Tibial nerve (tissue), 4 donors: ENCODE results near the gene PANK3. TPM values are rescaled to one million over a fixed set of nuclear protein-coding genes. Genes with fewer than 3 reads are reported as not detected.
"Not testable (repeated sequence)": the region's sequence is repeated elsewhere in the genome, so short reads cannot be mapped to it uniquely, and the experiment has no call there.

ENCODE experiments used
- DNase-seq, 2 donors: peaks; one replicate each; pipeline ENCODE4 v3.0.0-alpha.2; 2019; ENCODE audit warnings: low spot score in 2 of 2
- H3K27ac ChIP-seq, 4 donors: fragments of 200-600 bp; sonication (generic) in 3 of 4; one replicate each; pipeline ENCODE4 v1.5.1; 2017 to 2019; ENCODE audit warnings: mild to moderate bottlenecking in 1 of 4
- H3K27me3 ChIP-seq, 2 donors: fragments of 200-600 bp; sonication (generic) in 1 of 2; one replicate each; pipeline versions ENCODE4 v1.5.1 to v1.6.0; 2017 to 2019
- H3K36me3 ChIP-seq, 3 donors: fragments of 200-600 bp; sonication (generic); one replicate each; pipeline ENCODE4 v1.5.1; 2018 to 2019
- H3K4me1 ChIP-seq, 4 donors: fragments of 200-600 bp; sonication (generic) in 3 of 4; one replicate each; pipeline ENCODE4 v1.5.1; 2017 to 2019
- H3K4me3 ChIP-seq, 4 donors: fragments of 200-600 bp; sonication (generic) in 3 of 4; one replicate each; pipeline ENCODE4 v1.5.1; 2017 to 2019; ENCODE audit warnings: mild to moderate bottlenecking in 1 of 4, moderate library complexity in 1 of 4
- H3K9me3 ChIP-seq, 4 donors: fragments of 200-600 bp; sonication (generic) in 3 of 4; one replicate each; pipeline ENCODE4 v1.5.1; 2017 to 2019
- EP300 ChIP-seq, 2 donors: sonication (generic); formaldehyde crosslinking; IDR thresholded peaks; one replicate each; pipeline ENCODE4 v1.6.1; 2017; ENCODE audit warnings: antibody characterized with exemption in 2 of 2, mild to moderate bottlenecking in 1 of 2
- POLR2A ChIP-seq, 2 donors: fragments of 450-650 bp; IDR thresholded peaks; one replicate each; pipeline ENCODE4 v1.6.1; 2017; ENCODE audit warnings: antibody characterized with exemption in 2 of 2, mild to moderate bottlenecking in 2 of 2, moderate library complexity in 2 of 2
- WGBS, 2 donors: methylation state at CpG; one replicate each; pipeline ENCODE4 v1.1.5; 2018; 5-methylcytosine and 5-hydroxymethylcytosine counted together
- total RNA-seq, 4 donors: library from RNA; depleted of rRNA; stranded (reverse); fragments of >200 nt; gene quantifications; one replicate each; pipeline ENCODE4 v1.1.0, GENCODE V29; 2016
- TF ChIP-seq, protein P1 (sequence below), 5 experiments: fragments of 200-600 bp in 3 of 5; fragments of 450-650 bp in 2 of 5; sonication (generic) in 3 of 5; IDR thresholded peaks; one replicate each; pipeline ENCODE4 v1.5.1; 2016 to 2019; ENCODE audit warnings: antibody characterized with exemption in 5 of 5, mild to moderate bottlenecking in 3 of 5, moderate library complexity in 2 of 5

Gene PANK3
- total RNA-seq, 4 donors from 2014 or later = 26.9 to 46.3 (median 31.6) TPM

GRCh38 chr5:168598639-168599038, 19.5 kb upstream of the PANK3 start:
- no peak for TF ChIP-seq EP300 (IDR thresholded peaks at IDR 0.05)
- no peak for TF ChIP-seq POLR2A (IDR thresholded peaks at IDR 0.05)
- TF ChIP-seq, protein P1, sequence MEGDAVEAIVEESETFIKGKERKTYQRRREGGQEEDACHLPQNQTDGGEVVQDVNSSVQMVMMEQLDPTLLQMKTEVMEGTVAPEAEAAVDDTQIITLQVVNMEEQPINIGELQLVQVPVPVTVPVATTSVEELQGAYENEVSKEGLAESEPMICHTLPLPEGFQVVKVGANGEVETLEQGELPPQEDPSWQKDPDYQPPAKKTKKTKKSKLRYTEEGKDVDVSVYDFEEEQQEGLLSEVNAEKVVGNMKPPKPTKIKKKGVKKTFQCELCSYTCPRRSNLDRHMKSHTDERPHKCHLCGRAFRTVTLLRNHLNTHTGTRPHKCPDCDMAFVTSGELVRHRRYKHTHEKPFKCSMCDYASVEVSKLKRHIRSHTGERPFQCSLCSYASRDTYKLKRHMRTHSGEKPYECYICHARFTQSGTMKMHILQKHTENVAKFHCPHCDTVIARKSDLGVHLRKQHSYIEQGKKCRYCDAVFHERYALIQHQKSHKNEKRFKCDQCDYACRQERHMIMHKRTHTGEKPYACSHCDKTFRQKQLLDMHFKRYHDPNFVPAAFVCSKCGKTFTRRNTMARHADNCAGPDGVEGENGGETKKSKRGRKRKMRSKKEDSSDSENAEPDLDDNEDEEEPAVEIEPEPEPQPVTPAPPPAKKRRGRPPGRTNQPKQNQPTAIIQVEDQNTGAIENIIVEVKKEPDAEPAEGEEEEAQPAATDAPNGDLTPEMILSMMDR (IDR thresholded peaks at IDR 0.05) = no peak
- Histone ChIP-seq H3K9me3 (no peaks in the 10 kb centered on the region), H3K4me3 (no peak overlapping the region), H3K27me3 (no peaks in the 10 kb centered on the region), H3K4me1 (no peaks in the 10 kb centered on the region), H3K36me3 (no peaks in the 10 kb centered on the region), H3K27ac (no peak overlapping the region)
- DNase-seq = no peak
- WGBS, 2 donors = 85 to 89% methylated on average over 3 of the region's 3 CpGs

DNA sequence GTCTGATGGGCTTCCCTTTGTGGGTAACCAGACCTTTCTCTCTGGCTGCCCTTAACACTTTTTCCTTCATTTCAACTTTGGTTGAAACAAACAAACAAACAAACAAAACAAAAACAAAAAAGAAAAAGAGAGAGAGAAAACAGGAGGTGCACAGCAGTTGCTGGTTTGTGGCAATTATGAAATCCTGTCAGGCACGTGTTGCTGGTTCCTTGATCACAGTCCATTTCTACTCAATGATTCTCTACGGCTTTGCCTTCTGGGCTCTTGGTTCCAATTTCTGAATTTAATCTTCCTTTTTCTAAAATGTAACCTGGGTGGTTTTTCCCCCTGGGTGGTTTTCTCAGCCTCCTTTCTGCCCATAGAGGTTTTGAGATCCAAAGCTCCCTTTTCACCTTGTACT, 17.8 kb upstream of the PANK3 start:
- Histone ChIP-seq H3K4me1 (no peaks in the 10 kb centered on the region), H3K9me3 (no peaks in the 10 kb centered on the region), H3K27ac (no peak overlapping the region), H3K27me3 (no peaks in the 10 kb centered on the region), H3K36me3 (no peaks in the 10 kb centered on the region), H3K4me3 (no peak overlapping the region)
- DNase-seq = no peak
- TF ChIP-seq, protein P1 (IDR thresholded peaks at IDR 0.05) = no peak
- TF ChIP-seq EP300 (IDR thresholded peaks at IDR 0.05) (no peak), POLR2A (IDR thresholded peaks at IDR 0.05) (no peak)
- WGBS, 2 donors = 70 to 77% methylated on average over 2 of the region's 2 CpGs

DNA sequence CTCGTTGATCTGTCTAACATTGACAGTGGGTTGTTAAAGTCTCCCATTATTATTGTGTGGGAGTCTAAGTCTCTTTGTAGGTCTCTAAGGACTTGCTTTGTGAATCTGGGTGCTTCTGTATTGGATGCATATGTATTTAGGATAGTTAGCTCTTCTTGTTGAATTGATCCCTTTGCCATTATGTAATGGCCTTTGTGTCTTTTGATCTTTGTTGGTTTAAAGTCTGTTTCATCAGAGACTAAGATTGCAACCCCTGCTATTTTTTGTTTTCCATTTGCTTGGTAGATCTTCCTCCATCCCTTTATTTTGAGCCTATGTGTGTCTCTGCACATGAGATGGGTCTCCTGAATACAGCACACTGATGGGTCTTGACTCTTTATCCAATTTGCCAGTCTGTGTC, 17.0 kb upstream of the PANK3 start:
- H3K9me3 ChIP-seq, H3K36me3 ChIP-seq, H3K4me1 ChIP-seq, H3K27me3 ChIP-seq, H3K27ac ChIP-seq, H3K4me3 ChIP-seq, DNase-seq: not testable (repeated sequence)
- WGBS, 2 donors = 70 to 72% methylated on average over 1 of the region's 1 CpG

DNA sequence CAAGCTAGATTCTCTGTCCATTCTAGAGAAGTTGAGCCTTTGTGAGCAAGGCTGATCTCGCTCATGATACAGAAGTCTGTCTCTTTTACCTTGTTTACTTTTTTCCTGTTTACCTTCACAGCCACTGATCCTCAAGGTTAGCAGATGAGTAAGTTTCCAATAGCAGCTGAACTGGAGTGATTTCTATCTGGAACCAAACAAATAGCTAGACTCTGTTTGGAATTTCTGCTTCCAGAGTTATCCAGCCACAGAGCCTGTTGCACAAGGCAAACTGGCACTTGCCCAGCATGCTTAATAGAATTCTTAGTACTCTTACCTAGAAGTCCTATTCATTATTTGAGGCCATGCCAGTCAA, 12.8 kb upstream of the PANK3 start:
- Histone ChIP-seq H3K36me3 (no peaks in the 10 kb centered on the region), H3K27ac (no peak overlapping the region), H3K4me3 (no peak overlapping the region), H3K4me1 (no peaks in the 10 kb centered on the region), H3K27me3 (no peaks in the 10 kb centered on the region), H3K9me3 (no peaks in the 10 kb centered on the region)
- WGBS, 2 donors = 94% methylated on average over 1 of the region's 1 CpG
- no peak for TF ChIP-seq EP300 (IDR thresholded peaks at IDR 0.05)
- no peak for TF ChIP-seq POLR2A (IDR thresholded peaks at IDR 0.05)
- TF ChIP-seq, protein P1 (IDR thresholded peaks at IDR 0.05) = no peak
- DNase-seq = peak in 1 of 2 donors; percentile 37

DNA sequence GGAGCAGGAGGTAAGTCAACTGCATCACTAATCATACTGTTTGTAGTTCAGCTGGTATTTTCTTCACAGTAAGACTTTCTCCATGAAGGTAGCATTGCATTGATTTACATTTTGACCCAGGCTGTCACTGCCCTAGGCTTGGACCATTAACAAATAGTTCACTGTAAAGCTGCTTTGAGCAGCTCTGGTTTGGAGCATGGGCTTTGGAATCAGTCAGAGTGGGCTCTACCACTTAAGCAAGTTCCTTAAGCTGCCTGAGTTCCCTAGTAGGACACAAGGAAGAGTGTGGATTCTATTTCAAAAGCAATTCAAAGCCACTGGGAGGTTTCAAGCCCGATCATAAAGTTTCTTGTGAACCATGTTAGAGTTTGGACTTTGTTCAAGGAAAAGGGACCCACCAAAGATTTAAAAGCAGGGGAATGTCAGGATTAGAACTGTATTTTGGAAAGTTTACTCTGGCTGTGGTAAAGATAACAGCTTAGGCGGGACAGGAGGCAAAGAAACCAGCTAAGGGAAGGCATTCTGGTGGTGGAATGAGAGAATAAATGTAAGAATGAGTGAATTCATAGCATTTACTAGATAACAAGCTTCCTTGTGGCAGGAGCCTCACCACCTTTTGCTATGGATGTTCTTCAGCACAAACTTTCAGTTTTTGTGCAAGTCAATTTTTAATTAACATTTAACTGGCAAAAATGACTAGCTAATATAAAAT, 12.3 kb upstream of the PANK3 start:
- H3K9me3 ChIP-seq = no peaks in the 10 kb centered on the region
- no peak for DNase-seq
- TF ChIP-seq EP300 (IDR thresholded peaks at IDR 0.05) = no peak
- TF ChIP-seq POLR2A (IDR thresholded peaks at IDR 0.05) = no peak
- TF ChIP-seq, protein P1 (IDR thresholded peaks at IDR 0.05) = no peak
- no peaks in the 10 kb centered on the region for H3K27me3 ChIP-seq
- no peaks in the 10 kb centered on the region for H3K4me1 ChIP-seq
- no peaks in the 10 kb centered on the region for H3K36me3 ChIP-seq
- no peak overlapping the region for H3K4me3 ChIP-seq
- 65 to 72% methylated on average over 2 of the region's 2 CpGs for WGBS, 2 donors
- H3K27ac ChIP-seq = no peak overlapping the region

DNA sequence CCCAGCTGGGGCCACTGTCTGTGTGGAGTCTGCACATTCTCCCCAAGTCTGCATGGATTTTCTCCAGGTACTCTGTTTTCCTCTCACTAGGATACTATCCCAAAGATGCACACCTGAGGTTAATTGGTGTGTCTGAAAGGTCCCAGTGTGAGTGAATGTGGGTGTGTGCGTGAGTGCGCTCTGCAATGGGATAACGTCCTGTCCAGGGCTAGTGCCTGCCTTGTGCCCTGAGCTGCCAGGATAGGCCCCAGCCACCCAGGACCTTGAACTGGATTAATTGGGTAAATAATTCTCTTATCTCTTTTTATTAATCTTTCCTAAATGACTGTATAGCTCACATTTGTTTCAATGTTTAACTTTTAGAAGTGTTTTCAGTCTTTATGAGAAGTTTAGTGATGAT, 11.5 kb upstream of the PANK3 start:
- H3K27me3 ChIP-seq = no peaks in the 10 kb centered on the region
- no peaks in the 10 kb centered on the region for H3K4me1 ChIP-seq
- WGBS, 2 donors = 83 to 89% methylated on average over 3 of the region's 3 CpGs
- H3K9me3 ChIP-seq = no peaks in the 10 kb centered on the region
- TF ChIP-seq, protein P1 (IDR thresholded peaks at IDR 0.05) = no peak
- no peak for TF ChIP-seq EP300 (IDR thresholded peaks at IDR 0.05)
- no peak for TF ChIP-seq POLR2A (IDR thresholded peaks at IDR 0.05)
- H3K27ac ChIP-seq = no peak overlapping the region
- DNase-seq = no peak
- no peak overlapping the region for H3K4me3 ChIP-seq
- no peaks in the 10 kb centered on the region for H3K36me3 ChIP-seq
